GM12872 (cell line): ENCODE results near the gene ERFE.

Experiments used
- TF ChIP-seq, protein P1 (sequence below): IDR thresholded peaks from 3 replicates; pipeline ENCODE4 v1.5.1; 2011; ENCODE audit warnings: low read depth, mild to moderate bottlenecking, low read length, moderate library complexity; ENCODE audit not compliant: insufficient read depth

ERFE gene

GRCh38 chr2:238162251-238162845 lies 3.6 kb downstream of the ERFE start:
- TF ChIP-seq, protein P1, sequence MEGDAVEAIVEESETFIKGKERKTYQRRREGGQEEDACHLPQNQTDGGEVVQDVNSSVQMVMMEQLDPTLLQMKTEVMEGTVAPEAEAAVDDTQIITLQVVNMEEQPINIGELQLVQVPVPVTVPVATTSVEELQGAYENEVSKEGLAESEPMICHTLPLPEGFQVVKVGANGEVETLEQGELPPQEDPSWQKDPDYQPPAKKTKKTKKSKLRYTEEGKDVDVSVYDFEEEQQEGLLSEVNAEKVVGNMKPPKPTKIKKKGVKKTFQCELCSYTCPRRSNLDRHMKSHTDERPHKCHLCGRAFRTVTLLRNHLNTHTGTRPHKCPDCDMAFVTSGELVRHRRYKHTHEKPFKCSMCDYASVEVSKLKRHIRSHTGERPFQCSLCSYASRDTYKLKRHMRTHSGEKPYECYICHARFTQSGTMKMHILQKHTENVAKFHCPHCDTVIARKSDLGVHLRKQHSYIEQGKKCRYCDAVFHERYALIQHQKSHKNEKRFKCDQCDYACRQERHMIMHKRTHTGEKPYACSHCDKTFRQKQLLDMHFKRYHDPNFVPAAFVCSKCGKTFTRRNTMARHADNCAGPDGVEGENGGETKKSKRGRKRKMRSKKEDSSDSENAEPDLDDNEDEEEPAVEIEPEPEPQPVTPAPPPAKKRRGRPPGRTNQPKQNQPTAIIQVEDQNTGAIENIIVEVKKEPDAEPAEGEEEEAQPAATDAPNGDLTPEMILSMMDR: no peak

DNA sequence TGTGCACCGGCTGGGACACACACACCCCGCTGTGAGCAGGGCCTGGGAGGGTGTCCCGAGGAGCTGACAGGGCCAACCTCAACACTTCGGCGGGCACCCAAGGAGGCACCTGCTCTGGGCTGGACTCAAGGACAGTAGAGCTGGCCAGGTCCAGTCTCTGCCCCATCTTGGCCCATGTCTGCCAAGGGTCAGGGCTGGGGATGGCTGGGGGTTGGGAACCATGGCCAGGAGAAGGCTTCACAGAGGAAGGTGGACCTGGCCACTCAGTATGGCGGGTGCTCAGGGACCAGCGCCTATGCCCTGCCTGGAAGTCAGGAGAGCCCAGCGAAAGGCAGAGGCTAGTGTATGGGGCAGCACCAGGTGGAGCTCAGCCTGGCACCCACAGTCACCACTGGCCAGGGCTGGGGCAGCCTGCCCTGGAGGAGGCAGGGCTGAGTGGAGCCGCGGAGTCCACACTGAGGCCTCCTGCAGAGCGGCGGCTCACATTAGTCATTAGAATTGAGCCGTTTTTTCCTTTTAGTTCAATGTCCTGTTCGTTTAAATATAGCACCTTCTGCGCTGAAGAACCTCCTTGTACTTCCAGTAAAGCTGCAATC lies 4.2 kb downstream of the ERFE start:
- TF ChIP-seq, protein P1: no peak

DNA sequence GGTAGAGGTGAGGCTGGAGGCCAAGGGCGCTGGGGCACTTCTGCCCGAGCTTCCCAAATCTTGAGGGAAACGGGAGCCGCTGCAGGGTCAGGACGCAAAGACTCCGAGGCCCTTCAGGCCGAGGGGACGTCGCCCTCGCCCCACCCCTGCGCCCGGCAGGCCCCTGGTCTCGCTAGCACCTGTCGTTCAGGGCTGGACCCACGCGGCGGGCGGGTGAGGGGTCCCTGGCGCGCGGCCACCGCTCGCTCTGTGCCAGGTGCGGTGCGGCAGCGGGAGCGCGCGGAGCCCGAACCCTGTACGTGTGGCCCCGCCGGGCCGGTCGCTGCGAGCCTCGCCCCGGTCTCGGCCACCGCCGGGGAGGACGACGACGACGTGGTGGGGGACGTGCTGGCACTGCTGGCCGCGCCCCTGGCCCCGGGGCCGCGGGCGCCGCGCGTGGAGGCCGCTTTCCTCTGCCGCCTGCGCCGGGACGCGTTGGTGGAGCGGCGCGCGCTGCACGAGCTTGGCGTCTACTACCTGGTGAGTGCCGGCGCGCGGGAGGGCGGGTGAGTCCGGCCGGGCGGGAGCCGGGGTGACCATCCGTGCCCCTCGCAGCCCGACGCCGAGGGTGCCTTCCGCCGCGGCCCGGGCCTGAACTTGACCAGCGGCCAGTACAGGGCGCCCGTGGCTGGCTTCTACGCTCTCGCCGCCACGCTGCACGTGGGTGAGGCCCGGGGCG lies 4.9 kb downstream of the ERFE start:
- TF ChIP-seq, protein P1: no peak

- TF ChIP-seq, protein P1: no peak
Measured at GRCh38 chr2:238164906-238165287, 6.1 kb downstream of the ERFE start.

DNA sequence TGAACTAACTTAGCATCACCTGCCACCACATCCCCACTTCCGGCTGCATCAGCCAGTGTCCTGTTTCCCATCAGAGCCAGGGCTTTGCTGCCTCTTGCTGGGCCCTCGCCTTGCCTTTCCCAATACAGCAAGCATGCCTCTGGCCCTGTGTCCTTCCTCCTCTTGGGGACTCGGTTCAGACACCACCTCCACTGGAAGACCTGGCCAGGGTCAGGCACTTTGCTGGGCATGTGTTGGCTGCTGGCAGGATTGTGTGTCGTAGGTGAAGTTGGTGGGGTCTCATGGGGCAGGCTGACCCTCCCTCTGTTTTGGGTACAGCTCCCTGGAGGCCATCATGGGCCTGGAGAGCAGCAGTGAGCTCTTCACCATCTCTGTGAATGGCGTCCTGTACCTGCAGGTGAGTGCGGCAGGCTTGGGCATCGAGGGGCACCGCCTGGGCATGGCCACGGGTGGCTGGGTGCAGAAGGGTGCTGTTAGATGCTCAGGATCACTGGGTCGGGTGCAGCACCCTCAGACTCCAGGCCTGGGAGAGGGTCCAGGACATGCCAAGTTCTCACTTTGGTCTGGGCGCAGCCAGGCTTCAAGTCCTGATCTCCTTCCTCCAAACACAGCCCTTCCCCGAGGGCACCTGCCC lies 6.6 kb downstream of the ERFE start:
- TF ChIP-seq, protein P1: no peak

DNA sequence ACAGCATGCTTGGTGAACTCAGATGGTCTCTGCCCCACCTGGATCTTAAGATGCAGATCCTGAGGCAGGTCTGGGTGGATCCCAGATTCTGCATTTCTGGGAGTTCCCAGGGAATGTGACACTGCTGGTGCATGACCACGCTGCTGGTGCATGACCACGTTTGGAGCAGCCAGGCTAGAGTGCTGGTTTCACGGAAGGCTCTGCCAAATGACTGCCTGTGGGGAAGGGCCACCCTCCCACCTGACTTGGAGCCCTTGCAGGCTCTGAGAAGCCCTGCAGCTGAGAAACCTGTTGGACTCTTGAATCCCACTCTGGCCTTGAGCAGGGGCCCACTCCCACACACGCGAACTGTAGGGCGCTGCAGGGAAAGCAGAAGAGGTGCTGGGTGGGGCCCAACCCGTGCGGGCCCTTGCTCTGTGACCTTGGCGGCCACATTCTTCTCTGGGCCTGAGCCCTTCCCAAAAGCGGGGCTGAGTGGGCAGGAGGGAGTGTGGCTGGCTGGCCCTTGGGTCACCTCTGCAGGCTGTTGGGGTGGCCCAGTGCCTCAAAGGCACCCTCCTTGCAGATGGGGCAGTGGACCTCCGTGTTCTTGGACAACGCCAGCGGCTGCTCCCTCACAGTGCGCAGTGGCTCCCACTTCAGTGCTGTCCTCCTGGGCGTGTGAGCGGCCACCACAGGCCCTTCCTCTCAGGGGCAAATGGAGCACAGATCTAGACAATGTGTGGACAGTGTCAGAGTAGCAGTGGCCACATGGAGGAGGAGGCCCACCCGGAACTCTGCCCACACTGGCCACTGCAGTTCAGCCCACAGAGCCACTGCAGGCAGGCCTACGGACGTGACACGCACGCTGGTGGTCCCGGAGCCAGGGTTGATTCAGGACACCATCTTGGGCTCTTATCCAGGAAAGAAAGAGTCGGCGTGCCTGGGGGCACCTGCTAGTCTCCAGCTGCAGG lies 7.9 kb downstream of the ERFE start:
- TF ChIP-seq, protein P1: no peak
